ENCODE data around the gene ATP7A.

DNA sequence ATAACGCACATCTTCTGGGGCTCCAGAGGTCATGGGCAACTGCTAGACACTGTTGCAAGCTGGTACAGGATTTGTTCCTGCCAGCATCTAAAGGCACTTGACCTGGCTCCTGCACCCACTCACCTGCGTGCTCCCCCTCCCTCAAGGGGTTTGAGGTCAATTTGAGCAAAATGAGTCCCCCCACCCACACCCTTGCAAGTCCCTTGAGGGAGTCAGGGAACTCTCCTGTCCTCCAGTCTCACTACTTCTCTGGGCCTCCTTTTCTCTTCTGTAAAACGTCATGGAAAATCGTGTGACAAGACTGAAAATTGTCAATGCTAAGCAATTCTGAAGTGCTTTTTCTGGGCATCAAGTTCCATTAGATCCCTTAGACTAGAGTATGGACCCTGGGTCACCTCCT lies 153.7 kb downstream of the ATP7A start:
- TF ChIP-seq, protein P1, sequence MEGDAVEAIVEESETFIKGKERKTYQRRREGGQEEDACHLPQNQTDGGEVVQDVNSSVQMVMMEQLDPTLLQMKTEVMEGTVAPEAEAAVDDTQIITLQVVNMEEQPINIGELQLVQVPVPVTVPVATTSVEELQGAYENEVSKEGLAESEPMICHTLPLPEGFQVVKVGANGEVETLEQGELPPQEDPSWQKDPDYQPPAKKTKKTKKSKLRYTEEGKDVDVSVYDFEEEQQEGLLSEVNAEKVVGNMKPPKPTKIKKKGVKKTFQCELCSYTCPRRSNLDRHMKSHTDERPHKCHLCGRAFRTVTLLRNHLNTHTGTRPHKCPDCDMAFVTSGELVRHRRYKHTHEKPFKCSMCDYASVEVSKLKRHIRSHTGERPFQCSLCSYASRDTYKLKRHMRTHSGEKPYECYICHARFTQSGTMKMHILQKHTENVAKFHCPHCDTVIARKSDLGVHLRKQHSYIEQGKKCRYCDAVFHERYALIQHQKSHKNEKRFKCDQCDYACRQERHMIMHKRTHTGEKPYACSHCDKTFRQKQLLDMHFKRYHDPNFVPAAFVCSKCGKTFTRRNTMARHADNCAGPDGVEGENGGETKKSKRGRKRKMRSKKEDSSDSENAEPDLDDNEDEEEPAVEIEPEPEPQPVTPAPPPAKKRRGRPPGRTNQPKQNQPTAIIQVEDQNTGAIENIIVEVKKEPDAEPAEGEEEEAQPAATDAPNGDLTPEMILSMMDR (IDR thresholded peaks at IDR 0.05) = no peak
- no peak for TF ChIP-seq POLR2A (IDR thresholded peaks at IDR 0.05)

Measured in Peyer's patch (tissue), 4 donors.